ENCODE results near the gene DHX30.

Gene DHX30

GRCh38 chr3:47847801-47848518 lies 45.0 kb downstream of the DHX30 start:
- no peaks in the 10 kb centered on the region for H3K79me2 ChIP-seq (ENCODE audit: insufficient read depth, low read length)
- H3K9me3 ChIP-seq (ENCODE audit: low read length): no peaks in the 10 kb centered on the region
- H3K4me2 ChIP-seq (ENCODE audit: low read length): no peak overlapping the region
- no peak overlapping the region for H3K4me3 ChIP-seq (ENCODE audit: low read depth, low read length, poor library complexity, severe bottlenecking)
- H3K9me2 ChIP-seq (ENCODE audit: low read depth, low read length): no peaks in the 10 kb centered on the region
- H3K9ac ChIP-seq (ENCODE audit: low read length): no peak overlapping the region
- peaks cover 93% of the 10 kb centered on the region for H3K36me3 ChIP-seq (ENCODE audit: insufficient read depth, low read length)
- no peaks in the 10 kb centered on the region for H3K27me3 ChIP-seq (ENCODE audit: insufficient read depth, low read length)
- no peak overlapping the region for H2AFZ ChIP-seq (ENCODE audit: low read length)
- H3K27ac ChIP-seq (ENCODE audit: low read depth, low read length, poor library complexity, severe bottlenecking): no peak overlapping the region
- no peaks in the 10 kb centered on the region for H4K20me1 ChIP-seq (ENCODE audit: insufficient read depth, low read length)
- H3F3A ChIP-seq (ENCODE audit: insufficient read depth, low read length): no peaks in the 10 kb centered on the region
- TF ChIP-seq CTCF (IDR thresholded peaks at IDR 0.05; ENCODE audit: low read length) (no peak), EZH2 (IDR thresholded peaks at IDR 0.05; ENCODE audit: borderline replicate concordance, low read length) (no peak)
- no peaks in the 10 kb centered on the region for H3K4me1 ChIP-seq (ENCODE audit: insufficient read depth, low read length, severe bottlenecking)

GRCh38 chr3:47848599-47849117 lies 45.7 kb downstream of the DHX30 start:
- Histone ChIP-seq H3K9me2 (ENCODE audit: low read depth, low read length) (no peaks in the 10 kb centered on the region), H3K36me3 (ENCODE audit: insufficient read depth, low read length) (peaks cover 86% of the 10 kb centered on the region), H3K4me1 (ENCODE audit: insufficient read depth, low read length, severe bottlenecking) (no peaks in the 10 kb centered on the region), H3K79me2 (ENCODE audit: insufficient read depth, low read length) (no peaks in the 10 kb centered on the region), H3K4me2 (ENCODE audit: low read length) (no peak overlapping the region), H3K27me3 (ENCODE audit: insufficient read depth, low read length) (no peaks in the 10 kb centered on the region), H3K9ac (ENCODE audit: low read length) (no peak overlapping the region), H3K9me3 (ENCODE audit: low read length) (no peaks in the 10 kb centered on the region), H3K27ac (ENCODE audit: low read depth, low read length, poor library complexity, severe bottlenecking) (no peak overlapping the region), H4K20me1 (ENCODE audit: insufficient read depth, low read length) (no peaks in the 10 kb centered on the region), H2AFZ (ENCODE audit: low read length) (no peak overlapping the region), H3F3A (ENCODE audit: insufficient read depth, low read length) (no peaks in the 10 kb centered on the region), H3K4me3 (ENCODE audit: low read depth, low read length, poor library complexity, severe bottlenecking) (no peak overlapping the region)
- TF ChIP-seq EZH2 (IDR thresholded peaks at IDR 0.05; ENCODE audit: borderline replicate concordance, low read length) (no peak), CTCF (IDR thresholded peaks at IDR 0.05; ENCODE audit: low read length) (no peak)

GRCh38 chr3:47849186-47849698 lies 46.3 kb downstream of the DHX30 start:
- TF ChIP-seq EZH2 (IDR thresholded peaks at IDR 0.05; ENCODE audit: borderline replicate concordance, low read length) (no peak), CTCF (IDR thresholded peaks at IDR 0.05; ENCODE audit: low read length) (no peak)
- H3K4me2 ChIP-seq (ENCODE audit: low read length): no peak overlapping the region
- no peaks in the 10 kb centered on the region for H3F3A ChIP-seq (ENCODE audit: insufficient read depth, low read length)
- no peaks in the 10 kb centered on the region for H3K4me1 ChIP-seq (ENCODE audit: insufficient read depth, low read length, severe bottlenecking)
- no peaks in the 10 kb centered on the region for H3K9me2 ChIP-seq (ENCODE audit: low read depth, low read length)
- no peaks in the 10 kb centered on the region for H4K20me1 ChIP-seq (ENCODE audit: insufficient read depth, low read length)
- H3K36me3 ChIP-seq (ENCODE audit: insufficient read depth, low read length): peaks cover 80% of the 10 kb centered on the region
- no peaks in the 10 kb centered on the region for H3K9me3 ChIP-seq (ENCODE audit: low read length)
- H3K4me3 ChIP-seq (ENCODE audit: low read depth, low read length, poor library complexity, severe bottlenecking): no peak overlapping the region
- no peaks in the 10 kb centered on the region for H3K27me3 ChIP-seq (ENCODE audit: insufficient read depth, low read length)
- no peak overlapping the region for H3K27ac ChIP-seq (ENCODE audit: low read depth, low read length, poor library complexity, severe bottlenecking)
- no peak overlapping the region for H2AFZ ChIP-seq (ENCODE audit: low read length)
- H3K9ac ChIP-seq (ENCODE audit: low read length): no peak overlapping the region
- H3K79me2 ChIP-seq (ENCODE audit: insufficient read depth, low read length): no peaks in the 10 kb centered on the region
